ENCODE measurements around the gene SLC5A2.
"Not testable (repeated sequence)": the region's sequence is repeated elsewhere in the genome, so short reads cannot be mapped to it uniquely, and the experiment has no call there.

SLC5A2 gene

GRCh38 chr16:31501226-31501965 is 18.5 kb downstream of the SLC5A2 start:
- peaks cover 13% of the 10 kb centered on the region for H3K36me3 ChIP-seq (replicated peaks; ENCODE audit: low read depth, low read length)

GRCh38 chr16:31501966-31502348 is 19.0 kb downstream of the SLC5A2 start:
- no peak overlapping the region for H3K9ac ChIP-seq (ENCODE audit: low read length)
- H2AFZ ChIP-seq (ENCODE audit: low read depth, low read length), result no peak overlapping the region
- peaks cover 4% of the 10 kb centered on the region for H3K79me2 ChIP-seq (ENCODE audit: low read length)
- H3K4me1 ChIP-seq (ENCODE audit: low read length), result peaks cover 18% of the 10 kb centered on the region
- H3K27me3 ChIP-seq (ENCODE audit: low read depth, low read length), result no peaks in the 10 kb centered on the region
- no peaks in the 10 kb centered on the region for H3K9me3 ChIP-seq (ENCODE audit: insufficient read depth, low read length)
- no peak overlapping the region for H3K4me2 ChIP-seq (ENCODE audit: low read length)
- H3K36me3 ChIP-seq (replicated peaks; ENCODE audit: low read depth, low read length), result peaks cover 13% of the 10 kb centered on the region
- peaks cover 6% of the 10 kb centered on the region; the same call in 1 of the 2 replicates for H4K20me1 ChIP-seq (ENCODE audit: insufficient read depth, low read length)
- no peak overlapping the region for H3K4me3 ChIP-seq (ENCODE audit: low read length)
- no peak overlapping the region for H3K27ac ChIP-seq (ENCODE audit: low read length)
- TF ChIP-seq EZH2phosphoT487 (IDR thresholded peaks at IDR 0.05; ENCODE audit: low read depth) (no peak), CTCF (IDR thresholded peaks at IDR 0.05; ENCODE audit: low read depth, low read length) (no peak)

More at GRCh38 chr16:31501226-31501965, 18.5 kb downstream of the SLC5A2 start:
- H3K4me3 ChIP-seq (ENCODE audit: low read length), result no peak overlapping the region
- H2AFZ ChIP-seq (ENCODE audit: low read depth, low read length), result no peak overlapping the region
- no peak for TF ChIP-seq EZH2phosphoT487 (IDR thresholded peaks at IDR 0.05; ENCODE audit: low read depth)
- TF ChIP-seq CTCF (IDR thresholded peaks at IDR 0.05; ENCODE audit: low read depth, low read length), result no peak
- H4K20me1 ChIP-seq (ENCODE audit: insufficient read depth, low read length), result peaks cover 6% of the 10 kb centered on the region; the same call in 1 of the 2 replicates
- H3K27ac ChIP-seq (ENCODE audit: low read length), result no peak overlapping the region
- peaks cover 15% of the 10 kb centered on the region for H3K4me1 ChIP-seq (ENCODE audit: low read length)
- no peaks in the 10 kb centered on the region for H3K27me3 ChIP-seq (ENCODE audit: low read depth, low read length)
- H3K79me2 ChIP-seq (ENCODE audit: low read length), result no peaks in the 10 kb centered on the region
- no peaks in the 10 kb centered on the region for H3K9me3 ChIP-seq (ENCODE audit: insufficient read depth, low read length)
- no peak overlapping the region for H3K9ac ChIP-seq (ENCODE audit: low read length)
- H3K4me2 ChIP-seq (ENCODE audit: low read length), result no peak overlapping the region

GRCh38 chr16:31502981-31503380 is 20.1 kb downstream of the SLC5A2 start:
- TF ChIP-seq EZH2phosphoT487 (IDR thresholded peaks at IDR 0.05; ENCODE audit: low read depth) (no peak), CTCF (IDR thresholded peaks at IDR 0.05; ENCODE audit: low read depth, low read length) (no peak)
- H3K4me3 ChIP-seq (ENCODE audit: low read length), result no peak overlapping the region
- H3K9ac ChIP-seq (ENCODE audit: low read length), result no peak overlapping the region
- H2AFZ ChIP-seq (ENCODE audit: low read depth, low read length), result no peak overlapping the region
- H4K20me1 ChIP-seq (ENCODE audit: insufficient read depth, low read length), result peaks cover 6% of the 10 kb centered on the region; the same call in 1 of the 2 replicates
- H3K27me3 ChIP-seq (ENCODE audit: low read depth, low read length), result no peaks in the 10 kb centered on the region
- H3K9me3 ChIP-seq (ENCODE audit: insufficient read depth, low read length), result no peaks in the 10 kb centered on the region
- peaks cover 14% of the 10 kb centered on the region for H3K79me2 ChIP-seq (ENCODE audit: low read length)
- H3K4me1 ChIP-seq (ENCODE audit: low read length), result peaks cover 23% of the 10 kb centered on the region
- no peak overlapping the region for H3K27ac ChIP-seq (ENCODE audit: low read length)
- H3K36me3 ChIP-seq (replicated peaks; ENCODE audit: low read depth, low read length), result peaks cover 13% of the 10 kb centered on the region
- H3K4me2 ChIP-seq (ENCODE audit: low read length), result no peak overlapping the region

GRCh38 chr16:31503555-31503954 is 20.6 kb downstream of the SLC5A2 start:
- H4K20me1 ChIP-seq (ENCODE audit: insufficient read depth, low read length); H3K27ac ChIP-seq (ENCODE audit: low read length); H2AFZ ChIP-seq (ENCODE audit: low read depth, low read length); H3K9me3 ChIP-seq (ENCODE audit: insufficient read depth, low read length); H3K9ac ChIP-seq (ENCODE audit: low read length); H3K4me2 ChIP-seq (ENCODE audit: low read length); H3K27me3 ChIP-seq (ENCODE audit: low read depth, low read length); H3K4me3 ChIP-seq (ENCODE audit: low read length): not testable (repeated sequence)
- Histone ChIP-seq H3K36me3 (replicated peaks; ENCODE audit: low read depth, low read length) (peaks cover 13% of the 10 kb centered on the region), H3K4me1 (ENCODE audit: low read length) (peaks cover 23% of the 10 kb centered on the region), H3K79me2 (ENCODE audit: low read length) (peaks cover 18% of the 10 kb centered on the region)
